ENCODE data around the gene HUWE1.

GRCh38 chrX:53526999-53527398, 159.5 kb downstream of the HUWE1 start:
- no peak for TF ChIP-seq CTCF (conservative IDR thresholded peaks at IDR 0.05)
- TF ChIP-seq ZFX (IDR thresholded peaks at IDR 0.05): no peak
